ENCODE measurements around the gene CDC37. TPM values are rescaled to one million over a fixed set of nuclear protein-coding genes. Genes with fewer than 3 reads are reported as not detected.
"Not testable (repeated sequence)": the region's sequence is repeated elsewhere in the genome, so short reads cannot be mapped to it uniquely, and the experiment has no call there.

CDC37 gene
- total RNA-seq, 1 donor from 2014 or later, result 173 TPM

DNA sequence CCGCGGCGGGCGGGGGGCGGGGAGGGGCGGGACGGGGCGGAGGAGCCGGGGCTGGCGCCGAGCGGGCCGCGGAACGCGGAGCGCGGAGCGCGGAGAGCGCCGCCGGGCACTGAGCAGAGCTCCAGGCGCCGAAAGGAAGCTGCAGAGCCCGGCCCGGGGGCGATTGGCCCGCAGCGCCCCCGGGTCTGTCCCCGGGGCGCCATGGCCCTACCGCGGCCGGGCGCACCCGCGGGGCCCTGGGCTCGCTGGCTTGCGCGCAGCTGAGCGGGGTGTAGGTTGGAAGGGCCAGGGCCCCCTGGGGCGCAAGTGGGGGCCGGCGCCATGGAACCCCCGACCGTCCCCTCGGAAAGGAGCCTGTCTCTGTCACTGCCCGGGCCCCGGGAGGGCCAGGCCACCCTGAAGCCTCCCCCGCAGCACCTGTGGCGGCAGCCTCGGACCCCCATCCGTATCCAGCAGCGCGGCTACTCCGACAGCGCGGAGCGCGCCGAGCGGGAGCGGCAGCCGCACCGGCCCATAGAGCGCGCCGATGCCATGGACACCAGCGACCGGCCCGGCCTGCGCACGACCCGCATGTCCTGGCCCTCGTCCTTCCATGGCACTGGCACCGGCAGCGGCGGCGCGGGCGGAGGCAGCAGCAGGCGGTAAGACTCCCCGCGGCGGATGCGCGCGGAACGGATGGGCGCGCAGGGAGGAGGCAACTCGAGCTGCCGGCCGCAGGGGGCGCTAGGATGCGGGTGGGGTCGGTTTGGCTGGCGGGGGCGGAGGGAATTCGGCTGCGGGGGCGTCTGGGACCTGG is 17.3 kb upstream of the CDC37 start, which contains the start of gene PDE4A:
Gene PDE4A, plus strand, starts transcription at position 95 of the 796 bp plus-strand sequence. Its CDS starts 227 bp downstream, at position 322.
- no peak for DNase-seq (ENCODE audit: low spot score)

DNA sequence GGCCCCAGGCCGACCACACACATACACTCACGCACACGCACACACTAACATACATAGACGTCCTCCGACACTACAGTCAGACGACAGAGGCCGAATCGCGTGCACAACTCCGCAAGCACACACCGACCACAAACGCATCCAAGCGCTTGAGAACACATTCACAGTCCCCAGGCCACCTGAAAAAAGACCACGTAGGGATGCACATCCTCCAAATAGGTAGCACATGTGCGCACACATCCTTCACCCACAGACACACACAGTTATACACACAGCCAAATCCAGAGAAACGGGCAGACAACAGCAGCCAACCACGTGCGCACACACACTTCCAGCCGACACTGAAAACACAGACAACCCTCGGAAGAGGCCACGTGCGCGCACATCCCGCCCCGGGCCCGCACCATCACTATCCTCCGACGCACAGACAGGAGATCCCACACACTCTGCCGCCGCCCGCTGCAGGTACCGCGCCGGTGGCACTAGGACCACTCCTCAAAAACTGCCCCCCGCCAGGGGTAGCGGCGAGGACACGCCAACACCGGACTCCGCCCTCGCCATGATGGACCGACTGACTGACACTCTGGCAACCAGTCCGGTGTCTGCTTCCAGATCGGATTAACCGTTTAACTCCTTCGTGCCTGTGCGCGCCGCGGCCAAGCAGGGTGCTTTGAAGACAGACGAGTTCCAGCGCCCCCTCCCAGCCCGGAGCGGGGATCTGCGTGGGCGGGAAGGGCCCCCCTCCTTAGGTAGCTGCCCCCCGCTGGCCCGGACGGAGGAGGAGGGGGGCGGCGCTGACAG is 16.5 kb upstream of the CDC37 start:
- DNase-seq (ENCODE audit: low spot score), result no peak

DNA sequence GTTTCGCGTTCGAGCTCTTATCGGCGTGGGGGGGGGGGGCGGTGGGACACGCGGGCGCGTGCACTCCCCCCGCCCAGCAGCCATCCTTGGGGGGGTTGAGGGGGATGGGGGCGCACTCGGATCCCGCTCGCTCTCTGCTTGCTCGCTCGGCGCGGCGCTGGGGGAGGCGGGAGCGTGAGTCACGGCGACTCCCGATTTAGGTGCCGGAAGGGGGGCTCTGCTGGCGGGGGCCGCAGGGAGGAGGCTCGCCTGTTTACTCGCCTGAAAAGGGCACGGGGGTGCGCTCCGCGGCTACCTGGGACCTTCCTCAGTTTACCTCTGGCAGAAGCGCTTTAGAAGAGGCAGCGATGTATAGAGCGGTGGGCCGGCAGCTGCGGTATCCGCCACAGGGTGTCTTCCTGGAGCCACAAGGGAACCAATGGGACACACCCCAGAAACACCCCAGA is 15.9 kb upstream of the CDC37 start:
- no peak for DNase-seq (ENCODE audit: low spot score)

DNA sequence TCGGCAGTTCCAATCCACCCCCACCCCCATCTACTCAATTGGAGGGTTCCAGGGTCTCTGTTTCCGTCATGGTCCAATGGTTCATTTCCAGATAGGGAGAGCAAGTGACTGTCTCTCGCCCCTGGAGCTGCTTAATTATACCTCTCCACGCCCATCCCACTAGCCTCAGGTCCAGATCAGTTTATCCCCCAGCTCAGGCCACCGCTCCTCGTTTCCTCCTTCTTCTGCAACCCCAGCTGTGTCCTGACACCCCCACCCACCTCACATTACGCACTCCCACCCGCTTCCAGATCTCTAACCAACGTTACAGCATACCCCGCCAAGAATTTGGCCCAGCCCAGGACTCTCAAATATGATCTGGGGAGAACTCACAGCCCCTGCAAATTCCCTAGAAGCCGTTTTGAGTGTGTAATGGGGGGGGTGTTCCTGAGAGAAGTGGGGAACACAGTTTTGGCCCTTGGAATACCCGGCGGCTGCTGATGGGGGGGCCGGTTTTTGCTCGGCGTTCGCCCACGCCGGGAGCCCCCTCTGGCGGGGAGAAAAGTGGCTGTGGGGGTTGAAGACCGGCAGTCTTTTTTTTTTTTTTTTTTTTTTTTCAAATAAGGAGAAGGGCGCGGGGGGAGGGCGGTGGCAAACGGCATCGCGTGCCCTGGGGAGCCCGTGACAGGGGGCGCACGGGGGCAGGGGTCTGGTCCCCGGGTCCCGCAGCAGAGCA is 15.3 kb upstream of the CDC37 start:
- no peak for DNase-seq (ENCODE audit: low spot score)

DNA sequence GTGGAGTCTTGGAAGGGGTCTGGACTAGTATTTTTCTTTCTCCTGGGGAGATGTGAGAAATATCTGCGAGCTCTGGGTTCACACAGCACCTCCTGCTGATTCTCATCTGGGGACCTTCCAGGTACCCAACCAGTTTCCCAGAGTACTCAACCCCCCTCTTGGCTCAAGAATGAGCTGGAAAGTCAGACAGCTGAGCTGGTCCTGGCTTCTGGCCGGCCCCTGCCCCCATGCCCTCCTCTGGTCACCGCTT is 14.8 kb upstream of the CDC37 start:
- no peak for DNase-seq (ENCODE audit: low spot score)

DNA sequence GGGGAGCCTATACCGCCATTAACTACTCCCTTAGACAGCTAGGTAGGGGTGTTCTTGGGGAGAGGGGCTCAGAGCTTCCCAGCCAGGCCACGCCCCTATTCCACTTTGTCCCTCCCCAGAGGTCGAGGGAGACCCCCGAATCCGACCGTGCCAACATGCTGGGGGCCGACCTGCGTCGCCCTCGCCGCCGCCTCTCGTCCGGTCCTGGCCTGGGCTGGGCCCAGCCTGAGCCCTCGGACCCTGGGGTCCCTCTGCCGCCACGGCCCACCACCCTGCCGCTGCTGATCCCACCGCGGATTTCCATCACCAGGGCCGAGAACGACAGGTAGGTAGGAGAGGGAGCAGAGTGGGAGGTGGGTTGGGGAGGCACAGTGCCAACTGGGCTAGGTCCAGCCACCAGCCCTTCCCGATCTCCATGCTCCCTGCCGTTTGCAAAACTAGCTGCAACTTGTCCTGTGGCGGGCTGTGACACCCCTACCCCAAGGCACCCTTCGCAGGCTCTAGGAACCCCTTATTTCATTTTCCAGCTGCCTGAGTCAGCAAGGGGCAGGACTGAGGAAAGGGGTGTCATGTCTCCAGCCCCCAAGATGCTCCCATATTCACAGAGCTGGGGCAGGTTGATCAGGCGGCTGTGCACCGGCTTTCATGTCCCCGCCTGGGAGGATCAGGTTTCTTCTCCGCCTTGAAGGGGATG is 14.3 kb upstream of the CDC37 start:
- DNase-seq (ENCODE audit: low spot score), result no peak

DNA sequence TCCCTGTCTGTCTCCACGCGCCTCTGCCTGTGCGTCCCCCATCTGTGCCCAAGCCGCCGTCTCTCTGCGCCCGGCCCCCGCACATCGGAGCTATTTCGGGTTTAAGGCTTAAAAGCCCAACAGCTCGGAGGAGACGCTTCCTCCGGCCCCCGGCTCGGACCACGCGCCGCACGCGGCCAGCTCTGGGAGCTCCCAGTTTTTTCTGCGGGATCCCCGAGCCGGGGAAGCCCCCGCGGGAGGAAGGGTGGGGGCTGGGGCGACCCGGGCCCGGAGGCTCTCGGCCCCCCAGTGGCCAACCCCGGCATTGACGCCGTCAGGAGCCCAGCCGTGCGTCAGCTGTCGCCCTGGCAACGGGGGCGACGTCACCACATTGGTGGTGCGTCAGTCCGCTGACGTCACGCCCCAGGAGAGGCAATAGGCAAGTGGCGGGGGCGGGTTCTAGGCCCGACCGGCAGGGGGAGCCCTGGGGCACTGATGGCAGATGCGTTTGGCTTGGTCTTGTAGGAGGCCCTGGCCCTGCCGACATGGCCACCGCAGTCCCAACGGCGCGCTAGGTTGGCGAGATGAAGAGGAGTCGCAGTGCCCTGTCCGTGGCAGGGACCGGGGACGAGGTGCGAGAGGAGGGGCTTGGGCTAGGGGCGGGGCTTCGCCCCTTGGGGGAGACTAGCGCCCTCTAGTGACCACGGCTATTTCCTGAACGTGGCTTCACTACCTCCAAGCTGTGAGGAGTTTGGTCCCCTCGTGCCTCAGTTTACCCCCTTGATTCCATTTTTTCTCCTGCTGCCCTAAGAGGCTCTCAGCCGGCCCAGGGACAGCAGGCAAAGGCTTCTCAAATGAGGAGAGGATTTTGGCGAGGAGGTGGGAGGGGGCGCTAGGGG is 13.3 kb upstream of the CDC37 start:
- DNase-seq (ENCODE audit: low spot score), result peak; percentile 93

DNA sequence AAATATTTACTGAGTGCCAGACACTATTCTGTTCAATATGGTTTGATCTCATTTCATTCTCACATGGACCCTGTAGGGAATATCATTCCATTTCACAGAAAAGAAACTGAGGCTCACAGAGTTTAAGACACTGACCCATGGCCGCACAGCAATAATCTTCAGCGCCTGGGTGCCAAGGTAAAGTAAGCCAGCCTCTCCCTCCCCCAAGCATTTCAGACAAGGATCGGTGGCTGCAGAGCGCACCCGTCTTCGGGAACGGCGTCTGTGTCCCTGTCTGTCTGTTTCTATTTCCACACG is 12.7 kb upstream of the CDC37 start:
- no peak for DNase-seq (ENCODE audit: low spot score)

DNA sequence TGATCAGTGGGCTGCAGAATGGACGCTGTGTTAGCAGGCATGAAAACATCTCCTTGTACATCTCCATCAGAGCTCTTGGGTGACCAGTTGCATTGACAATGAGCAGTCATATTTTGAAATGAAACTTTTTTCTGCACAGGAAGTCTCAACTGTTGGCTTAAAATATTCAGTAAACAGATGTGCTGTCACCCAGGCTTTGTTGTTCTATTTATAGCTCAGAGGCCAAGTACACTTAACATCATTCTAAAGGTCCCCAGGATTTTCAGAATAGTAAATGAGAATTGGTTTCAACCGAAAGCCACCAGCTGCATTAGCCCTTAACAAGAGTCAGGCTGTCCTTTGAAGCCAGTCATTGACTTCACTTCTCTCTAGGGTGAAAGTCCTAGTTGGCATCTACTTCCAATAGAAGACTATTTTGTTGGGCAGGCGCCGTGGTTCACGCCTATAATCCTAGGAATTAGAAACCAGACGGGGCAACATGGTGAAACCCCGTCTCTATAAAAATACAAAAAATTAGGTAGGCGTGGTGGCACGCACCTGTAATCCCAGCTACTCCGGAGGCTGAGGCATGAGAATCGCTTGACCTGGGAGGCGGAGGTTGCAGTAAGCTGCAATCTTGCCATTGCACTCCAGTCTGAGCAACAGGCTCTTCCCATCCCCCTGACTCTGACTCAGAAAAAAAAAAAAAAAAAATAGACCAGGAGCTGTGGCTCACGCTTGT is 9.1 kb upstream of the CDC37 start:
- no peak for DNase-seq (ENCODE audit: low spot score)

DNA sequence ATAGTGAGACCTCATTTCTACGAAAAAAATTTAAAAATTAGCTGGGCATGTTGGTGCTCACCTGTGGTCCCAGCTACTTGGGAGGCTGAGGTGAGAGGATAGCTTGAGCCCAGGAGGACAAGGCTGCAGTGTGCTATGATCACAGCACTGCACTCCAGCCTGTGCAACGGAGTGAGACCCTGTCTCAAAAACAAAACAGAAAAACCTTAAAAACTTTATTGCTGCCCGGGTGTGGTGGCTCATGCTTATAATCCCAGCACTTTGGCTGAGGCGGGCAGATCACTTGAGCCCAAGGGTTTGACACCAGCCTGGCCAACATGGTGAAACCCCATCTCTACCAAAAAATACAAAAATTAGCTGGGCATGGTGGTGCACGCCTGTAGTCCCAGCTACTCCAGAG is 7.9 kb upstream of the CDC37 start:
- not testable (repeated sequence) for DNase-seq (ENCODE audit: low spot score)

DNA sequence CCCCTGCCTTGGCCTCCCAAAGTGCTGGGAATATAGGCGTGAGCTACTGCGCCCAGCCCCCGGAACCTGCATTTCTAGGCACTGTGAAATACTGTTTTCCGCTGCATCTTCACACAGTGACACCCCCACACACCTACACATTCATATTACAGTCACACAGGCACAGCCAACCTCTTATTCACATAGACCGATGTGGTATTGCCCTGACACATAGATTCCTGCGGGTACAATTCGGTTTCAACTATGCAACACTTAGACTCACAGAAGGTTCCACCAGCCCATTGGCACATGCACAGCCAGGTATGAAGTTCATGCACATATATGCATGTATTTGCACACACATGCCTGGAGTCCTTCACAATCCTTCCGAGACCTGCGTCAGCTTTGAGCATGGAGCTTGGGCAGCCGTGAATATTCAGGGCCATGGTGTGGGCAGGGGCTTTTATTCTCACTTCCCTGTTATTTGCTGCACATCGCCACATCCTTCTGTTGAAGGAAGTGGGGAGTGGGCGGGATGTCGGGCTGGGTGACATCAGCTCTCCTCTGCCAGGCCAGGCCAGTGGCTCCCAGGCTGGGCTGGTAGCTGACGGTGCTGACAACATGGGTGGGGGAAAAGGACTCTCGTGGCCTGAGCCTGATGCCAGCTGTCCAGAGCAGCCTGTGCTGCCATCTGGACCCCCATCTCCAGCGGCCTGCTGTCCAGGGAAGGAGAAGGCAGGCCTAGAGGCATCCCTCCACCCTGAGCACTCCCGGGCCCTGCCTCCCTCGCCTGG is 5.4 kb upstream of the CDC37 start:
- no peak for DNase-seq (ENCODE audit: low spot score)

DNA sequence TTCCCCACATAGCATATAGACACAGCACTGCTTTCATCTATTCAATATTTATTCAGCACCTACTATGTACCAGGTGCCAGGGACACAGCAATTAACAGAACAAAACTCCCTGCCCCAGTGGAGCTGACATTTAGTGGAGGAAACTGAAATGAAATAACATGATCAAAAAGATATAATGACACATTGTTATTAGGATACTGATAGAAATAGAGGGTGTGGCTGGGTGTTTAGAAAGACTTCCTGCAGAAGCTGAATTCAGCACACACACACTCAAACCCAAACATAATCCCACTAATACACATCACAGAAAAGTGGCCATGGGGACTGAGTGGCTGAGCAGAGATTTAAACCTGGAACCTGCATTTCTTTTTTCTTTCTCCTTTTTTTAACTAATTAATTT is 3.8 kb upstream of the CDC37 start:
- DNase-seq (ENCODE audit: low spot score), result no peak

DNA sequence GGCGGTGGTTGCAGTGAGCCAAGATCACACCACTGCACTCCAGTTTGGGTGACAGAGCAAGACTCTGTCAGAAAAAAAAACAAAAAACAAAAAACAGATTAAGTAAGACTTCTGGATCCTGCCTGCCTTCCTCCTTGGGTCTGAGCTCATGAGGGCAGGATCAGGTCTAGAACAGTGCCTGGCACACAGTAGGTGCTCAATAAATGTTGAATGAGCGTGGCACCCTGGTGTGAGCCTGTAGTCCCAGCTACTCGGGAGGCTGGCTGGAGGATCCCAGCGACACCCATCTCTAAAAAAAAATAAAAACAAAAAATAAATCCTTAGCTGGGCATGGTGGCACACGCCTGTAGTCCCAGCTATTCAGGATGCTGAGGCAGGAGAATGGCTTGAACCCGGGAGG is 2.8 kb upstream of the CDC37 start:
- DNase-seq (ENCODE audit: low spot score), result no peak

DNA sequence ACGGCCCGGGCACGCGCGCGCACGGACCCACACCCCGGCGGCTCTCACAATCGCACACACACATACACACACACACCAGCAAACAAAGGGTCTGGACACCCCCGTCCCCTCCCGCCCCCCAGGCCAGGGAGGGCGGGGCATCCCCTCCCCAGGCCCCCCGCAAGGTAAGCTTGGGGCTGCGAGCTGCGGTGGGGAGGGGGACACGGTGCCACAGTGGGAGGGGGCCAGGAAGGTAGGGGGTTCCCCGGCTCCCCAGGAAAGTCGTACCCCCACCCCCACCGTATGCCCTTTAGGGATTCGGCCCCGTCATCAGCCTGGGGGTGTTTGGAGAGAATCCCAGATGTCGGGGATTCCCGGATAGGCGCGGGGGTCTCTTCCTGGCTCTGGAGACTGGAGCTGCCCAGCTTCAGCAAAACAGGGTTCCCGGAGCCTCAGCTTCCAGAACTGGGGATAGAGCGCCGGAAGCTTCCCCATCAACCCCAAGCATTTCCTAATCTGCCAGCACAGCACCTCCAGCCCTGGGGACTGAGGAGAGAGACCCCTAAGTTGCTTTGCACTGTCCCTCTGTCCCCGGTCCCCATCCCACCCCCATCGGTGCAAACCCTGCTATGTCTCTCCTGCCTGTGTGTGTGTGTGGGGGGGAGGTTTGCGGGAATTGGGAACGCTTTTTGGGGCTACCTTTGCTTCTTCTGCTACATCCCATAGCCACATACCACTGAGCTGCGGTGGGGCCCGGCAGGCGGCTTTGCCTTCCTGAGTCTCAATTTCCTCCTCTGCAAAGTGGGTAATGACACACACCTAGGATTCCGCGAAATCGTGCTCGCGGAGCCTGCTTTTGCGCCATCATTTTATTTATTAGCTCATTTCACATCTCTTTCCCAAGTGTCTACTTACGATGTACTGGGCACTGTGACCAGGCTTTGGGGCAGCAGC is 1.8 kb upstream of the CDC37 start:
- no peak for DNase-seq (ENCODE audit: low spot score)

DNA sequence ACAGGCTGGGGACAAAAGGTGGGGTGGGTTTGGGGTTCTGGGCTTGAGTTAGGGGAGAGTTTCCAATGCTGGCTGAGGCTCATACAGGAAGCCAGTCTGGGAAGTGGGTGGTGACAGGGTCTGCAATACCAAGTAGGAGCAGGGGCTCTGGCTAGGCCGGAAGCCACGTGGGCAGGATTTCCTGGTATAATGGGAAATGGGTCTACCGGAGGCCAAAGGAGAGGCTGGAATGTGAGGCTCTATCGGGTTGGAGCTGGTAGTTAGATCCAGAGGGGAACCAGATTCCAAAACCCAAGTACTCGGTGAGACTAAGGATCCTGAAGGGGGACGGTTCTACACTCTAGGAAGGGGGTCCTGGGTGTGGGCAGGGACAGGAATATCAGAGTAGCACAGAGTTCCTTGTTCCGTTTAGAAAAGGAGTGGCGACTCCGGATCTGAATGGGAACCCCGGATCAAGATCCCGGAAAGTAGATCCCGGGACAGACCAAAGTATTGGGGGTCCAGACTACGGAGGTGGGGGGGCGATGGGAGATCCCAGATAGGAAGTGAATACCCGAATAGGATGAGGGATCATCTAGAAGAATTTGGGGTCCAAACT is 802 bp downstream of the CDC37 start:
- no peak for DNase-seq (ENCODE audit: low spot score)

DNA sequence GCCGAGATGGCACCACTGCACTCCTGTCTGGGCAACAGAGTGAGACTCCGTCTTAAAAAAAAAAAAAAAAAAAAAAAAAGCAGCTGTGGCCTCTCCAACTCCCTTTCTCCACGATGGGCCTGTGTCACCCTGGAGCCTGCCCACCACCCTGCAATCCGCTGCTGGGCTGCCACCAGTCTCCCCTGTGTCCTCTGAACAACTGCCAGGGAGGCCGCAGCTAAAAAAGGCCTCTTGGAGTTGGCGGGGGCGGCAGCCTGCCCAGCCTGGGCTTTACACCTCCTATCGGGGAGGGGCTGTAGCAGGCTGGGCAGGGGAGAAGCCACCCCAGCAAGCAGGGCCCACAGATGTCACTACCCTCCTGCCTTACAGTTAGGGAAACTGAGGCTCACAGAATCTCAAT is 3.5 kb downstream of the CDC37 start:
- DNase-seq (ENCODE audit: low spot score), result no peak

DNA sequence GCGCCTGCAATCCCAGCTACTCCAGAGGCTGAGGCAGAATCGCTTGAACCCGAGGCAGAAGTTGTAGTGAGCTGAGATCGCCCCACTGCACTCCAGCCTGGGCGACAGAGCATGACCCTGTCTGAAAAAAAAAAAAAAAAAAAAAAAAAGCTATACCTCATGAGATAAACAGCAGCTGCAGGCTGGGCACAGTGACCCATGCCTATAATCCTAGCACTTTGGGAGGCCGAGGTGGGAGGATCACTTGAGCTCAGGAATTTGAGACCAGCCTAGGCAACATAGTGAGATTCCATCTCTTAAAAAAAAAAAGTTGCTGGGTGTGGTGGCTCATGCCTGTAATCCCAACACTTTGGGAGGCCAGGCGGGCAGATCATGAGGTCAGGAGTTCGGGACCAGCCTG is 4.0 kb downstream of the CDC37 start:
- DNase-seq (ENCODE audit: low spot score), result not testable (repeated sequence)

DNA sequence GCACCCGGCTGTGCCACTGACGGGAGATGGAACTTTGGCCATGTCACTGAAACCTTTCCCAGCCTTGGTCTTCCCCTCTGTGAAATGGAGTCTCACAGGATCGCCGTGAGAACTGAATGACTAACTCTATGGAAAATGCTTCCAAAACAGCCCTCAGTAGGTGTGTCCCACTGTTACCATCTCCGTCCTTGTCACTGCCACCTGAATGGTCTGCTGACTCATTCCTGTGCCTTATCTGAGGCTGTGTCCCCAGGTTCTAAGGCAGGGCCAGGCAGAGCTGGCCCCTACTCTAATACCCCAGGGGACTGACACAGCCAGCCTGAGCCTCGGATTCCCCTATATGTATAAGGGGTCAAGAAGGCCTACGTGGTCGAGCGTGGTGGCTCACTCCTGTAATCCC is 4.5 kb downstream of the CDC37 start:
- no peak for DNase-seq (ENCODE audit: low spot score)
